DOHH2 (cell line): ENCODE results near the gene CAMSAP1.

Experiments used
- H3F3A ChIP-seq: fragments of 200-600 bp; sonication (generic), shearing (Covaris generic); 2 replicates; pipeline ENCODE4 v1.6.0; 2016; ENCODE audit warnings: antibody characterized with exemption, mild to moderate bottlenecking; ENCODE audit not compliant: control insufficient read depth, insufficient read depth
- H3K27ac ChIP-seq: fragments of 200-600 bp; sonication (generic); 2 replicates; pipeline ENCODE4 v1.5.1; 2014; ENCODE audit warnings: low read depth, mild to moderate bottlenecking, low read length, moderate library complexity
- H3K27me3 ChIP-seq: fragments of 200-600 bp; sonication (generic); 2 replicates; pipeline ENCODE4 v1.6.1; 2014; ENCODE audit warnings: mild to moderate bottlenecking, low read length, mixed read lengths; ENCODE audit not compliant: control insufficient read depth
- H3K36me3 ChIP-seq: fragments of 200-600 bp; sonication (generic); 2 replicates; pipeline ENCODE4 v1.6.1; 2014; ENCODE audit warnings: mild to moderate bottlenecking, low read length, moderate library complexity, mixed read lengths; ENCODE audit not compliant: control insufficient read depth
- H3K4me1 ChIP-seq: fragments of 200-600 bp; sonication (generic); 2 replicates; pipeline ENCODE4 v1.6.1; 2014; ENCODE audit warnings: mild to moderate bottlenecking, low read length, mixed read lengths; ENCODE audit not compliant: control insufficient read depth
- H3K4me2 ChIP-seq: fragments of 200-600 bp; sonication (generic); 2 replicates; pipeline ENCODE4 v1.6.0; 2014; ENCODE audit warnings: mild to moderate bottlenecking, low read length, moderate library complexity
- H3K4me3 ChIP-seq: fragments of 200-600 bp; sonication (generic); 2 replicates; pipeline ENCODE4 v1.5.1; 2014; ENCODE audit warnings: mild to moderate bottlenecking, low read length, mixed read lengths
- H3K79me2 ChIP-seq: fragments of 200-600 bp; sonication (generic); 2 replicates; pipeline ENCODE4 v1.6.1; 2014; ENCODE audit warnings: mild to moderate bottlenecking, low read length, mixed read lengths; ENCODE audit not compliant: control insufficient read depth
- H3K9me2 ChIP-seq: fragments of 200-600 bp; sonication (generic); replicated peaks from 2 replicates; pipeline ENCODE4 v1.6.1; 2014; ENCODE audit warnings: mild to moderate bottlenecking, low read length, mixed read lengths; ENCODE audit not compliant: control insufficient read depth
- H3K9me3 ChIP-seq: fragments of 200-600 bp; sonication (generic); 2 replicates; pipeline ENCODE4 v1.6.1; 2014; ENCODE audit warnings: antibody characterized with exemption, low read length, mixed read lengths; ENCODE audit not compliant: control insufficient read depth, insufficient read depth
- H4K20me1 ChIP-seq: fragments of 200-600 bp; sonication (generic); 2 replicates; pipeline ENCODE4 v1.6.0; 2014; ENCODE audit warnings: low read depth, mild to moderate bottlenecking, antibody characterized with exemption, low read length, moderate library complexity; ENCODE audit not compliant: control insufficient read depth, insufficient read depth
- EZH2phosphoT487 ChIP-seq: fragments of 200-600 bp; sonication (generic); IDR thresholded peaks from 2 replicates; pipeline ENCODE4 v1.6.1; 2017; ENCODE audit warnings: borderline replicate concordance, mild to moderate bottlenecking, antibody characterized with exemption, low read length, moderate library complexity, mixed read lengths
- TF ChIP-seq, protein P1 (sequence below): fragments of 200-600 bp; sonication (generic); IDR thresholded peaks from one replicate; pipeline ENCODE4 v1.5.1; 2014; ENCODE audit warnings: antibody characterized with exemption, mild to moderate bottlenecking, low read depth, low read length; ENCODE audit not compliant: poor library complexity, severe bottlenecking

CAMSAP1 gene, protein sequence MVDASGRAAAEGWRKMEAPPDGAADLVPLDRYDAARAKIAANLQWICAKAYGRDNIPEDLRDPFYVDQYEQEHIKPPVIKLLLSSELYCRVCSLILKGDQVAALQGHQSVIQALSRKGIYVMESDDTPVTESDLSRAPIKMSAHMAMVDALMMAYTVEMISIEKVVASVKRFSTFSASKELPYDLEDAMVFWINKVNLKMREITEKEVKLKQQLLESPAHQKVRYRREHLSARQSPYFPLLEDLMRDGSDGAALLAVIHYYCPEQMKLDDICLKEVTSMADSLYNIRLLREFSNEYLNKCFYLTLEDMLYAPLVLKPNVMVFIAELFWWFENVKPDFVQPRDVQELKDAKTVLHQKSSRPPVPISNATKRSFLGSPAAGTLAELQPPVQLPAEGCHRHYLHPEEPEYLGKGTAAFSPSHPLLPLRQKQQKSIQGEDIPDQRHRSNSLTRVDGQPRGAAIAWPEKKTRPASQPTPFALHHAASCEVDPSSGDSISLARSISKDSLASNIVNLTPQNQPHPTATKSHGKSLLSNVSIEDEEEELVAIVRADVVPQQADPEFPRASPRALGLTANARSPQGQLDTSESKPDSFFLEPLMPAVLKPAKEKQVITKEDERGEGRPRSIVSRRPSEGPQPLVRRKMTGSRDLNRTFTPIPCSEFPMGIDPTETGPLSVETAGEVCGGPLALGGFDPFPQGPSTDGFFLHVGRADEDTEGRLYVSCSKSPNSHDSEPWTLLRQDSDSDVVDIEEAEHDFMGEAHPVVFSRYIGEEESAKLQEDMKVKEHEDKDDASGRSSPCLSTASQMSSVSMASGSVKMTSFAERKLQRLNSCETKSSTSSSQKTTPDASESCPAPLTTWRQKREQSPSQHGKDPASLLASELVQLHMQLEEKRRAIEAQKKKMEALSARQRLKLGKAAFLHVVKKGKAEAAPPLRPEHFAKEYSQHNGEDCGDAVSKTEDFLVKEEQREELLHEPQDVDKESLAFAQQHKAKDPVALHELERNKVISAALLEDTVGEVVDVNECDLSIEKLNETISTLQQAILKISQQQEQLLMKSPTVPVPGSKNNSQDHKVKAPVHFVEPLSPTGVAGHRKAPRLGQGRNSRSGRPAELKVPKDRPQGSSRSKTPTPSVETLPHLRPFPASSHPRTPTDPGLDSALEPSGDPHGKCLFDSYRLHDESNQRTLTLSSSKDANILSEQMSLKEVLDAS (N-terminal part only)

DNA sequence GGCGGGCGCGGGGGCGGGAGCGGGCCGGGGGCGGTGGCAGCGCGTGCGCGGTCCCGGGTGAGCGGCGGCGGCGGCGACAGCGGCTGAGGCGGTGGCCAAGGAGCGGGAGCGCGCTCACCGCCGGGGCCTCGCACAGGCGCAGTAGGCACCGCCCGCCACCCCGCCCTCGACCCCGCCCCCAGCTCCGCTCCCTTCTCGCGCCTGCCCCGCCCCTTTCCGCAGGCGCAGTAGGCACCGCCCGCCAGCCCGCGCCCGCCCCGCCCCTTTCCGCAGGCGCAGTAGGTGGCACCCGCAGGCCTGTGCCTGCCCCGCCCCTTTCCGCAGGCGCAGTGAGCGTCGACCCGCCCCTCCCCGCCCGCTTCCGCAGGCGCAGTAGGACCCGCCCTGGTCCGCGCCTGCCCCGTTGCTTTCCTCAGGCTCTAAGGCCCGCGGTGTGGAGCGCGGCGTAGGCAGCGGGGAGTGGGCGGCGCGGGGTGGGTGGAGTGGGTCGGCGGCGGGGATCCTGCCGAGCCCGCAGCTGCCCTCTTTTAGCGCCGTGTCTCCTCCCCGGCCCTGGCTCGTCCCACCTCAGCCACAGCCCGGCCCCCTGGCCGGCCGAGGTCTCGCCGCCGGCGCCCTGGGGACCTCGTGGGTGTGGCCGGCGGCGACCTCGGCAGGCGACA, at the start of gene CAMSAP1:
Gene CAMSAP1 (minus strand): TSS at position 116 of the 662 bp plus-strand sequence. CDS start 387 bp downstream, outside the sequence.
- TF ChIP-seq, protein P1, sequence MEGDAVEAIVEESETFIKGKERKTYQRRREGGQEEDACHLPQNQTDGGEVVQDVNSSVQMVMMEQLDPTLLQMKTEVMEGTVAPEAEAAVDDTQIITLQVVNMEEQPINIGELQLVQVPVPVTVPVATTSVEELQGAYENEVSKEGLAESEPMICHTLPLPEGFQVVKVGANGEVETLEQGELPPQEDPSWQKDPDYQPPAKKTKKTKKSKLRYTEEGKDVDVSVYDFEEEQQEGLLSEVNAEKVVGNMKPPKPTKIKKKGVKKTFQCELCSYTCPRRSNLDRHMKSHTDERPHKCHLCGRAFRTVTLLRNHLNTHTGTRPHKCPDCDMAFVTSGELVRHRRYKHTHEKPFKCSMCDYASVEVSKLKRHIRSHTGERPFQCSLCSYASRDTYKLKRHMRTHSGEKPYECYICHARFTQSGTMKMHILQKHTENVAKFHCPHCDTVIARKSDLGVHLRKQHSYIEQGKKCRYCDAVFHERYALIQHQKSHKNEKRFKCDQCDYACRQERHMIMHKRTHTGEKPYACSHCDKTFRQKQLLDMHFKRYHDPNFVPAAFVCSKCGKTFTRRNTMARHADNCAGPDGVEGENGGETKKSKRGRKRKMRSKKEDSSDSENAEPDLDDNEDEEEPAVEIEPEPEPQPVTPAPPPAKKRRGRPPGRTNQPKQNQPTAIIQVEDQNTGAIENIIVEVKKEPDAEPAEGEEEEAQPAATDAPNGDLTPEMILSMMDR, result no peak
- no peak for TF ChIP-seq EZH2phosphoT487
- Histone ChIP-seq H3K27ac (no peak within 1 kb of the TSS; the same call in 1 of the 2 replicates), H3K4me3 (peak within 1 kb of the TSS; percentile 89), H3K27me3 (no peaks in the 10 kb centered on the region), H3K79me2 (peaks cover 72% of the 10 kb centered on the region), H3K36me3 (peaks cover 38% of the 10 kb centered on the region), H3K4me1 (peaks cover 34% of the 10 kb centered on the region), H3K4me2 (peak within 1 kb of the TSS; percentile 93), H3F3A (peaks cover 4% of the 10 kb centered on the region), H3K9me3 (no peaks in the 10 kb centered on the region), H3K9me2 (no peaks in the 10 kb centered on the region), H4K20me1 (peaks cover 16% of the 10 kb centered on the region)

DNA sequence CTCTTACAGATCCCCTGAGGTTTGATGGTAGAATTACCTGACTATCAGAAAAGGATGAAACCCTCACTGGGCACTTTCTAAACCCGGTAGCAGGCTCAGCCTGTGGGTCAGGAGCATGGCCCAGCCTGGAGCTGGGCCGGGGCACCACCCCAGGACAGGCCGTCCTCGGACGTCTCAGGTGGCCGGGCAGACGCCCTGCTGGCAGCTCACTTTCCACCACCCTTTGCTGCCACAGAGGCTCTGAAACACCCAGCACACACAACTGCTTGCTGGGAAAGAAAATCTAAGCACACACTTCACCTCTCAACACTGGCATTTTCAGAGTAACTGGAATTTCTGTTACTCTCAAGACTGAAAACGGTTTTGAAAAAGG, 49.4 kb upstream of the CAMSAP1 start:
- H3K4me3 ChIP-seq, result no peak overlapping the region
- no peak overlapping the region for H3K27ac ChIP-seq
- no peak overlapping the region for H3K4me2 ChIP-seq
- H3K27me3 ChIP-seq, result no peaks in the 10 kb centered on the region
- no peaks in the 10 kb centered on the region for H3F3A ChIP-seq
- peaks cover 63% of the 10 kb centered on the region for H3K79me2 ChIP-seq
- peaks cover 33% of the 10 kb centered on the region for H3K36me3 ChIP-seq
- H3K9me3 ChIP-seq, result no peaks in the 10 kb centered on the region
- peaks cover 9% of the 10 kb centered on the region for H3K4me1 ChIP-seq
- TF ChIP-seq EZH2phosphoT487, result no peak
- TF ChIP-seq, protein P1, result no peak
- no peaks in the 10 kb centered on the region for H4K20me1 ChIP-seq
- H3K9me2 ChIP-seq, result no peaks in the 10 kb centered on the region

DNA sequence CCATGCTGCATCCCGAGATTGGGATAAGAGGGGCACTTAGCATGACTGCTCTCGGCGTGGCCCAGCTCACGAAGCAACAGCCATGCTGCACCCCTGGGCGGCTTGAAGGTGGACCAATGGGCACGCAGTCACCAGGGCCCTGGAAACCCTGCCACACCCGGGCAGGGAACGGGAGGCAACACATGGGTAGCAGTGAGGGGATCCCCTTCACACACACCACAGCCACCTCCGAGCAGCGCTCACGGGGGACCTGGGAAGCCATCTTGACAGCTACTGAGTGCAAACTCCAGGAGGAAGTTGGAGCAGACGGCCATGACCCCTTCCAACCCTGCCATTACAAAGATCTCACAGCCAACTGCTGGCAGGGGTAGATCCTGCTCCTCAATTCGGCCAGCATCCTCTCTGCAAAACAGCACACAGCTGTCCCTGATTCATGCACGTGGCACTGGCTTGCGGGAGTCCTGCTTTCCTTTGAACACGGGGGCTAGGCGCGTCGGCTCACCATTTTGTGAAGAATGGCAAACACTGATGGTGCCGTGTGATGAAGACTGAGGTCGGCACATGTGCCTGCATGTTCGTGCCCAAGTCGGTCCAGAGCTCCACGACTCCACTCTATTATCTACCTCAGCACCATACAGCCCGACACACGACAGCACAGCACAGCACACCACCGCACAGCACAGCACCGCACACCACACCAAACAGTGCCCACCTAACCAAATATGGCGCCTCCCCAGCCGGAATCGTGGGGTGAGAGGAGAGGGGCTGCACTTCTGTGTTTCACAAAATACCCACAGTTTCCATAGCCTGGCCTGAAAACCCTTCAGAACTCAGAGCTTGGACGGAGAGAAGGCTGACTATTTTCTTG, 48.8 kb upstream of the CAMSAP1 start:
- no peak overlapping the region for H3K4me3 ChIP-seq
- H3K9me2 ChIP-seq, result no peaks in the 10 kb centered on the region
- no peak for TF ChIP-seq EZH2phosphoT487
- TF ChIP-seq, protein P1, result no peak

More for the DNA sequence above, 48.8 kb upstream of the CAMSAP1 start:
- H3K36me3 ChIP-seq, result peaks cover 33% of the 10 kb centered on the region
- H3K79me2 ChIP-seq, result peaks cover 63% of the 10 kb centered on the region
- H3K27me3 ChIP-seq, result no peaks in the 10 kb centered on the region
- H3K9me3 ChIP-seq, result no peaks in the 10 kb centered on the region
- H3F3A ChIP-seq, result no peaks in the 10 kb centered on the region
- peaks cover 8% of the 10 kb centered on the region for H3K4me1 ChIP-seq
- H3K4me2 ChIP-seq, result no peak overlapping the region
- H3K27ac ChIP-seq, result no peak overlapping the region
- no peaks in the 10 kb centered on the region for H4K20me1 ChIP-seq
